Spleen (tissue), 7 donors: ENCODE results near the gene SV2C.

Source experiments
- CTCF ChIP-seq, 11 experiments: fragments of 200-600 bp in 7 of 11; fragments of 450-650 bp in 4 of 11; sonication (generic) in 4 of 11; IDR thresholded peaks in 8 of 11; conservative IDR thresholded peaks in 3 of 11; 1 replicate in 7 of 11; 2 replicates in 4 of 11; pipeline versions ENCODE4 v1.4.0 to v1.8.0; 2016 to 2021; ENCODE audit warnings: antibody characterized with exemption in 11 of 11, inconsistent platforms in 4 of 11, mild to moderate bottlenecking in 1 of 11
- POLR2A ChIP-seq, 3 donors: fragments of 450-650 bp; IDR thresholded peaks; one replicate each; pipeline ENCODE4 v1.5.1; 2017; ENCODE audit warnings: antibody characterized with exemption in 3 of 3, mild to moderate bottlenecking in 1 of 3
- POLR2AphosphoS5 ChIP-seq, 3 donors: sonication (generic); formaldehyde crosslinking; IDR thresholded peaks; one replicate each; pipeline ENCODE4 v1.5.1; 2017; ENCODE audit warnings: antibody characterized with exemption in 3 of 3
- donor health status: DM: no; HTN: no; CAD: no; lungs with moderate emphysema.
- donor health status: DM: no; HTN: no; CAD: no.
- donor health status: DM: no; HTN: no; CAD: no.

GRCh38 chr5:76325326-76325725 lies 242.1 kb downstream of the SV2C start:
- TF ChIP-seq POLR2A (IDR thresholded peaks at IDR 0.05) (no peak), CTCF (IDR thresholded peaks at IDR 0.05 in 8 of 11, conservative IDR thresholded peaks at IDR 0.05 in 3 of 11) (no peak), POLR2AphosphoS5 (IDR thresholded peaks at IDR 0.05) (no peak)
